Right lobe of liver (tissue), 4 donors: Measurements from ENCODE around the gene IL27RA.

Source experiments
- CTCF ChIP-seq, 4 donors: fragments of 200-600 bp in 3 of 4; fragments of 450-650 bp in 1 of 4; IDR thresholded peaks; one replicate each; pipeline versions ENCODE4 v1.5.1 to v1.8.0; 2016 to 2022; ENCODE audit warnings: antibody characterized with exemption in 4 of 4, mild to moderate bottlenecking in 2 of 4
- POLR2A ChIP-seq: fragments of 450-650 bp; IDR thresholded peaks from one replicate; pipeline ENCODE4 v1.6.1; 2017; ENCODE audit warnings: antibody characterized with exemption, mild to moderate bottlenecking
- donor health status: DM: no; HTN: no; CAD: no.
- donor health status: DM: no; HTN: no; CAD: no.
- donor health status: DM: no; HTN: yes; CAD: no.

DNA sequence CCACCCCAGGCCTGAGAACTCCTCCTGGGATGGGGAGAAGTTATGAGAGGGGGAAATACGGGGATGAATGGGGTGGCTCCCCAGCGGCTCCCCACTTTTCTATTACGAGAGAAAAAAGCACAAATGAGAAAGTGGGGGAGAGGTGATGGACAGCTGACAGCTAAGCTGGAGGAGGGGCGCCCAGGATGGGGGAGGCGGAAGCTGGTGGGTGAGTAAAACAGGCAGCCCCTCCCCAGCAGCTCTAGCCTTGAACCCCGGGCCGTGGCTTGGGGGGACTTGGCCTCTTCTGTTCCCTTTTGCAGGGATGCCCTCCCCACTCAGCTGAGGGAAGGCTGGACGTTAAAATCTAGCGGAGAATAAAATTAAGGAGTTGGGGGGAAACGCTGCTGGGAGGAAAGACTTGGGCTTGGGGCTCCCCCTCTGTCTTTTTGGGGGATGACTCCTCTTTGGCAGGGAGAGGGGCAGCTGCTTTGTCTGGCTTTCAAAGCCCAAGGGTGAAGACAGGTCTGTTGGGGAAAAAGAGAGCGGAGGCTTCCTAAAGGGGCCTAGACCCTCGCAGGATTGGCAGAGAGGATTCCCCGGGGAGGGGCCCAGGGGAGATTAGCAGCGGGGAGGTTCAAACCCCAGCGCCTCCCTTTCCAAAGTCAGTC is 60.4 kb downstream of the IL27RA start:
- TF ChIP-seq CTCF (IDR thresholded peaks at IDR 0.05), result no peak
- no peak for TF ChIP-seq POLR2A
